ENCODE measurements around the gene ACSF3.

The ACSF3 gene

GRCh38 chr16:89166696-89167424 is 73.2 kb downstream of the ACSF3 start:
- DNase-seq = no peak

GRCh38 chr16:89167425-89167941 is 73.8 kb downstream of the ACSF3 start:
- DNase-seq = peak; percentile 81

GRCh38 chr16:89168381-89169189 is 74.9 kb downstream of the ACSF3 start:
- DNase-seq = no peak

- DNase-seq = no peak
Measured at GRCh38 chr16:89169778-89170177, 76.1 kb downstream of the ACSF3 start.

GRCh38 chr16:89170346-89171215 is 76.9 kb downstream of the ACSF3 start:
- DNase-seq = peak; percentile 16

GRCh38 chr16:89171216-89172170 is 77.8 kb downstream of the ACSF3 start, which contains the start of gene CDH15:
Gene CDH15, plus strand, starts transcription at chr16:89171748. Its CDS starts 84 bp downstream, at chr16:89171832.
- DNase-seq = peak; percentile 97

GRCh38 chr16:89172171-89172527 is 78.5 kb downstream of the ACSF3 start:
- DNase-seq = no peak

GRCh38 chr16:89172528-89173173 is 79.0 kb downstream of the ACSF3 start:
- no peak for DNase-seq

- DNase-seq = no peak
Measured at GRCh38 chr16:89173174-89173921, 79.7 kb downstream of the ACSF3 start.

GRCh38 chr16:89174055-89174827 is 80.6 kb downstream of the ACSF3 start:
- no peak for DNase-seq

- DNase-seq = no peak
Measured at GRCh38 chr16:89174877-89175276, 81.2 kb downstream of the ACSF3 start.

- DNase-seq = no peak
Measured at GRCh38 chr16:89175280-89176146, 81.9 kb downstream of the ACSF3 start.

- DNase-seq = no peak
Measured at GRCh38 chr16:89176147-89176690, 82.6 kb downstream of the ACSF3 start.

GRCh38 chr16:89176717-89177116 is 83.1 kb downstream of the ACSF3 start:
- DNase-seq = no peak

GRCh38 chr16:89177501-89177900 is 83.8 kb downstream of the ACSF3 start:
- DNase-seq = no peak

GRCh38 chr16:89178453-89179147 is 84.9 kb downstream of the ACSF3 start:
- no peak for DNase-seq

GRCh38 chr16:89179148-89179484 is 85.5 kb downstream of the ACSF3 start:
- DNase-seq = no peak
